CD14-positive monocyte (primary cell): Measurements from ENCODE around the gene SPATS2. TPM values are rescaled to one million over a fixed set of nuclear protein-coding genes. Genes with fewer than 3 reads are reported as not detected.
A peak's percentile ranks its signal among the peaks of the same experiment; 100 is the strongest.

Experiments
- DNase-seq, 3 donors: peaks; one replicate each; pipeline ENCODE4 v3.0.0-alpha.2; 2011 to 2022
- H2AFZ ChIP-seq: 2 replicates; pipeline ENCODE4 v1.6.0; 2012; ENCODE audit warnings: mild to moderate bottlenecking, low read depth, low read length, inconsistent platforms; ENCODE audit not compliant: insufficient read depth, poor library complexity, severe bottlenecking
- H3K27ac ChIP-seq, 2 donors: 1 replicate in 1 of 2; 2 replicates in 1 of 2; pipeline ENCODE4 v1.5.1; 2012 to 2013; ENCODE audit warnings: low read length in 2 of 2, control low read depth in 1 of 2, inconsistent platforms in 1 of 2, low read depth in 1 of 2, mild to moderate bottlenecking in 1 of 2
- H3K27me3 ChIP-seq, 2 donors: one replicate each; pipeline versions ENCODE4 v1.6.0 to v1.6.1; 2011 to 2013; ENCODE audit warnings: low read length in 2 of 2; ENCODE audit not compliant: control insufficient read depth in 2 of 2, insufficient read depth in 2 of 2
- H3K36me3 ChIP-seq, 2 donors: replicated peaks in 1 of 2; 1 replicate in 1 of 2; 2 replicates in 1 of 2; pipeline versions ENCODE4 v1.5.1 to v1.6.1; 2012 to 2013; ENCODE audit warnings: low read length in 2 of 2, control low read depth in 1 of 2, inconsistent platforms in 1 of 2, mild to moderate bottlenecking in 1 of 2; ENCODE audit not compliant: insufficient read depth in 2 of 2, control insufficient read depth in 1 of 2
- H3K4me1 ChIP-seq, 2 donors: 1 replicate in 1 of 2; 2 replicates in 1 of 2; pipeline versions ENCODE4 v1.5.1 to v1.6.1; 2012 to 2013; ENCODE audit warnings: low read length in 2 of 2, control low read depth in 1 of 2, inconsistent platforms in 1 of 2, mild to moderate bottlenecking in 1 of 2, moderate library complexity in 1 of 2; ENCODE audit not compliant: insufficient read depth in 2 of 2, control insufficient read depth in 1 of 2
- H3K4me2 ChIP-seq: replicated peaks from 2 replicates; pipeline ENCODE3; 2012; ENCODE audit warnings: low read length, moderate library complexity, mild to moderate bottlenecking; ENCODE audit not compliant: poor library complexity, severe bottlenecking; ENCODE audit errors: extremely low read depth
- H3K4me3 ChIP-seq, 3 experiments: fragments of 200-600 bp in 1 of 3; sonication (generic) in 1 of 3; replicated peaks in 1 of 3; 1 replicate in 2 of 3; 2 replicates in 1 of 3; pipeline ENCODE4 v1.5.1; 2011 to 2013; ENCODE audit warnings: low read length in 3 of 3, mild to moderate bottlenecking in 3 of 3, control low read depth in 2 of 3, low read depth in 2 of 3, inconsistent platforms in 1 of 3, moderate library complexity in 1 of 3
- H3K79me2 ChIP-seq: 2 replicates; pipeline ENCODE4 v1.6.0; 2012; ENCODE audit warnings: mild to moderate bottlenecking, control low read depth, inconsistent platforms, low read length, moderate library complexity; ENCODE audit not compliant: insufficient read depth
- H3K9ac ChIP-seq: 2 replicates; pipeline ENCODE4 v1.6.0; 2017; ENCODE audit warnings: low read length, mild to moderate bottlenecking; ENCODE audit not compliant: insufficient read depth, poor library complexity, severe bottlenecking
- H3K9me3 ChIP-seq, 2 donors: replicated peaks in 1 of 2; 1 replicate in 1 of 2; 2 replicates in 1 of 2; pipeline versions ENCODE4 v1.5.1 to v1.6.1; 2012 to 2013; ENCODE audit warnings: low read length in 2 of 2, control low read depth in 1 of 2; ENCODE audit not compliant: control insufficient read depth in 1 of 2, insufficient read depth in 1 of 2
- H4K20me1 ChIP-seq: 2 replicates; pipeline ENCODE4 v1.6.0; 2012; ENCODE audit warnings: mild to moderate bottlenecking, low read length, control low read depth, moderate library complexity; ENCODE audit not compliant: insufficient read depth
- H3K27ac Mint-ChIP-seq, 7 donors: one replicate each; pipeline ENCODE4 v1.8.0; 2020; ENCODE audit warnings: mild to moderate bottlenecking in 7 of 7, mixed read lengths in 7 of 7, moderate library complexity in 6 of 7, inconsistent platforms in 2 of 7
- H3K27me3 Mint-ChIP-seq, 3 donors: one replicate each; pipeline ENCODE4 v1.8.0; 2021 to 2022; ENCODE audit warnings: low read depth in 3 of 3, mild to moderate bottlenecking in 3 of 3, mixed read lengths in 3 of 3, moderate library complexity in 3 of 3, inconsistent platforms in 1 of 3
- H3K36me3 Mint-ChIP-seq, 2 donors: one replicate each; pipeline ENCODE4 v1.8.0; 2020; ENCODE audit warnings: mixed read lengths in 2 of 2, inconsistent platforms in 1 of 2, mild to moderate bottlenecking in 1 of 2
- H3K4me1 Mint-ChIP-seq: one replicate; pipeline ENCODE4 v1.8.0; 2020; ENCODE audit warnings: mild to moderate bottlenecking, mixed read lengths
- H3K4me3 Mint-ChIP-seq, 2 donors: one replicate each; pipeline ENCODE4 v1.8.0; 2020; ENCODE audit warnings: mild to moderate bottlenecking in 2 of 2, mixed read lengths in 2 of 2, moderate library complexity in 1 of 2
- H3K9me3 Mint-ChIP-seq, 7 donors: one replicate each; pipeline ENCODE4 v1.8.0; 2020 to 2022; ENCODE audit warnings: mixed read lengths in 7 of 7, mild to moderate bottlenecking in 6 of 7, moderate library complexity in 6 of 7, inconsistent platforms in 2 of 7
- WGBS: methylation state at CpG from one replicate; pipeline ENCODE4 v1.1.5; 2013; ENCODE audit warnings: missing lambda C conversion rate; ENCODE audit not compliant: insufficient coverage; 5-methylcytosine and 5-hydroxymethylcytosine counted together
- intact Hi-C, 2 donors: fragments of 100-400 bp; cut with micrococcal nuclease; formaldehyde crosslinking; loops; one replicate each; pipeline versions ENCODE4 v1.15.0 to v1.15.1; 2023
- polyA plus RNA-seq, 3 donors: library from polyadenylated mRNA; depleted of rRNA in 1 of 3; unstranded in 2 of 3; stranded (reverse) in 1 of 3; fragments of 300-500 nt in 2 of 3; fragments of >200 nt in 1 of 3; fragmentation: Illumina TruSeq in 2 of 3; gene quantifications; 1 replicate in 2 of 3; 2 replicates in 1 of 3; pipeline ENCODE4 v1.2.3, GENCODE V29; 2012 to 2021
- TF ChIP-seq, protein P1 (sequence below): fragments of 200-600 bp; IDR thresholded peaks from one replicate; pipeline ENCODE4 v1.8.0; 2022; ENCODE audit warnings: antibody characterized with exemption, mild to moderate bottlenecking

SPATS2 gene
- polyA plus RNA-seq, 3 donors = 1.1 to 3.2 (median 1.8) TPM

DNA sequence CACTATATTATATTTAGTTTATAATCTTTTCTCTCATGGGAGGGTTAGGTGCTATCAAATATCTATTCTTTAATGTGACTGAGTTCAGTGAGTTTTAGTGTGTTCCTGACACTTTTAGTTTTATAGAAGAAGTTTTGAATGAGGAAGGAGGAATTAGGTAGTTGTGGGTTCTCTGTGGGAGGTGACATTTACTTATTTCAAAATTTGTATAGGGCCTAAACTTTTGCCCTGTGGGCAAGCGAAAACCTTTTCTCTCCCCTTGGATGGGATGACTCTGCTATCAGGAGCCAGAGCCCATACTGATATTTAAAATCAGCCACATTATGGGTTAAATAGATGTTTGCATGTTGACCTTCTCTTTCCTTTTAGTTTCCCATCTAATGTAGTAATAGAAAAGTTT lies 43.6 kb downstream of the SPATS2 start:
- WGBS = no CpG with 5 or more reads among the region's 1 CpG
- Histone ChIP-seq H3K4me1 (peaks cover 5 to 10% of the 10 kb centered on the region in 2 donors), H2AFZ (no peak overlapping the region), H4K20me1 (no peaks in the 10 kb centered on the region), H3K4me2 (no peak overlapping the region), H3K36me3 (no peaks in the 10 kb centered on the region), H3K27me3 (no peaks in the 10 kb centered on the region), H3K9ac (peak overlapping the region; percentile 0), H3K9me3 (no peaks in the 10 kb centered on the region), H3K79me2 (no peaks in the 10 kb centered on the region), H3K27ac (no peak overlapping the region), H3K4me3 (no peak overlapping the region)
- Mint-ChIP-seq H3K4me3 (no peak overlapping the region), H3K9me3 (no peaks in the 10 kb centered on the region), H3K36me3 (peaks cover 0 to 2% of the 10 kb centered on the region in 2 donors), H3K27me3 (no peaks in the 10 kb centered on the region), H3K4me1 (peaks cover 6% of the 10 kb centered on the region), H3K27ac (peak overlapping the region in 1 of 7 donors; percentile 52)
- intact Hi-C loops = no loop called here
- TF ChIP-seq, protein P1, sequence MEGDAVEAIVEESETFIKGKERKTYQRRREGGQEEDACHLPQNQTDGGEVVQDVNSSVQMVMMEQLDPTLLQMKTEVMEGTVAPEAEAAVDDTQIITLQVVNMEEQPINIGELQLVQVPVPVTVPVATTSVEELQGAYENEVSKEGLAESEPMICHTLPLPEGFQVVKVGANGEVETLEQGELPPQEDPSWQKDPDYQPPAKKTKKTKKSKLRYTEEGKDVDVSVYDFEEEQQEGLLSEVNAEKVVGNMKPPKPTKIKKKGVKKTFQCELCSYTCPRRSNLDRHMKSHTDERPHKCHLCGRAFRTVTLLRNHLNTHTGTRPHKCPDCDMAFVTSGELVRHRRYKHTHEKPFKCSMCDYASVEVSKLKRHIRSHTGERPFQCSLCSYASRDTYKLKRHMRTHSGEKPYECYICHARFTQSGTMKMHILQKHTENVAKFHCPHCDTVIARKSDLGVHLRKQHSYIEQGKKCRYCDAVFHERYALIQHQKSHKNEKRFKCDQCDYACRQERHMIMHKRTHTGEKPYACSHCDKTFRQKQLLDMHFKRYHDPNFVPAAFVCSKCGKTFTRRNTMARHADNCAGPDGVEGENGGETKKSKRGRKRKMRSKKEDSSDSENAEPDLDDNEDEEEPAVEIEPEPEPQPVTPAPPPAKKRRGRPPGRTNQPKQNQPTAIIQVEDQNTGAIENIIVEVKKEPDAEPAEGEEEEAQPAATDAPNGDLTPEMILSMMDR = no peak
- DNase-seq = no peak

DNA sequence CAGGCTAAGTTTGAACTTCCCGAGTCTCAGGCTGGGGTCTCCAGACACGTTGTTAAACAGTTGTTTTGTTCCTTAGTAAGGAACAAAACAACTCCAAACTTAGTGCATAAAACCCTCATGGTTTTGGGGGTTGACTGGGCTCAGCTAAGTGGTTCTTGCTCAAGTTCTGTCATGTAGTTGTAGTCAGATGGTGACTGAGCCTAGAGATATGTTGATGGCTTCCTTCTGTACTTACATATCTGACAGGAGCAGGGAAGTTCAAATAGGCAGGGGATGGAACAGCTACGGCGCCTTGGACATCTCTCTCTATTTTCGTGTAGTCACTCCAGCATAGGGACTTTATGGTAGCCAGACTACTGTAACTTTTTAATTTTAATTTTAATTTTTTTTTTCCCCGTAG lies 45.7 kb downstream of the SPATS2 start:
- Histone ChIP-seq H3K4me2 (no peak overlapping the region), H3K4me3 (no peak overlapping the region), H3K79me2 (no peaks in the 10 kb centered on the region), H3K36me3 (no peaks in the 10 kb centered on the region), H2AFZ (no peak overlapping the region), H3K9ac (no peak overlapping the region), H3K9me3 (no peaks in the 10 kb centered on the region), H3K4me1 (peaks cover 5 to 10% of the 10 kb centered on the region in 2 donors), H3K27ac (no peak overlapping the region), H4K20me1 (no peaks in the 10 kb centered on the region), H3K27me3 (no peaks in the 10 kb centered on the region)
- no peak overlapping the region for H3K4me3 Mint-ChIP-seq
- WGBS = no CpG with 5 or more reads among the region's 6 CpGs
- peaks cover 0 to 4% of the 10 kb centered on the region in 2 donors for H3K36me3 Mint-ChIP-seq
- intact Hi-C loops = no loop called here
- no peak overlapping the region for H3K27ac Mint-ChIP-seq
- DNase-seq = no peak
- H3K27me3 Mint-ChIP-seq = no peaks in the 10 kb centered on the region
- no peaks in the 10 kb centered on the region for H3K9me3 Mint-ChIP-seq
- peaks cover 6% of the 10 kb centered on the region for H3K4me1 Mint-ChIP-seq
- TF ChIP-seq, protein P1 = no peak
